GM12801 (cell line): Measurements from ENCODE around the gene ZNF428.

Experiments used
- CTCF ChIP-seq: IDR thresholded peaks from one replicate; pipeline ENCODE4 v1.5.1; 2011; ENCODE audit warnings: control low read depth; ENCODE audit not compliant: insufficient read length; ENCODE audit errors: extremely low read depth

Gene ZNF428

GRCh38 chr19:43572171-43572588, 47.2 kb downstream of the ZNF428 start:
- TF ChIP-seq CTCF, result no peak

- TF ChIP-seq CTCF, result no peak
Observed at GRCh38 chr19:43570174-43570791, 49.1 kb downstream of the ZNF428 start.

- no peak for TF ChIP-seq CTCF
Observed at GRCh38 chr19:43569657-43570056, 49.8 kb downstream of the ZNF428 start.

- TF ChIP-seq CTCF, result no peak
Observed at GRCh38 chr19:43564800-43565199, 54.6 kb downstream of the ZNF428 start.

GRCh38 chr19:43563816-43564457, 55.5 kb downstream of the ZNF428 start:
- TF ChIP-seq CTCF, result no peak

GRCh38 chr19:43562698-43563241, 56.7 kb downstream of the ZNF428 start:
- no peak for TF ChIP-seq CTCF

- no peak for TF ChIP-seq CTCF
Observed at GRCh38 chr19:43562226-43562697, 57.2 kb downstream of the ZNF428 start.
